Lung microvascular endothelial cell (primary cell): ENCODE data around the gene SH3YL1. TPM values are rescaled to one million over a fixed set of nuclear protein-coding genes. Genes with fewer than 3 reads are reported as not detected.

Experiments used
- DNase-seq, 2 donors: peaks; one replicate each; pipeline versions ENCODE4 v3.0.0 to v3.0.0-alpha.2; 2010; ENCODE audit warnings: low read depth in 2 of 2
- total RNA-seq: library from RNA; depleted of rRNA; stranded (reverse); fragments of >200 nt; gene quantifications from 2 replicates; pipeline ENCODE4 v1.2.1, GENCODE V29; 2014

The SH3YL1 gene
- total RNA-seq, 1 donor from 2014 or later, result 13.7 TPM

- DNase-seq, result no peak
Measured at GRCh38 chr2:258933-259332, 4.9 kb downstream of the SH3YL1 start.

GRCh38 chr2:257842-258241 is 6.0 kb downstream of the SH3YL1 start:
- DNase-seq, result no peak

- DNase-seq, result no peak
Measured at GRCh38 chr2:257429-257828, 6.4 kb downstream of the SH3YL1 start.

- peak in 1 of 2 donors; percentile 60 for DNase-seq
Measured at GRCh38 chr2:256094-256493, 7.7 kb downstream of the SH3YL1 start.

- no peak for DNase-seq
Measured at GRCh38 chr2:255195-255594, 8.6 kb downstream of the SH3YL1 start.

- no peak for DNase-seq
Measured at GRCh38 chr2:254241-254640, 9.6 kb downstream of the SH3YL1 start.

- DNase-seq, result no peak
Measured at GRCh38 chr2:253202-253638, 10.6 kb downstream of the SH3YL1 start.

- DNase-seq, result no peak
Measured at GRCh38 chr2:252001-252602, 11.7 kb downstream of the SH3YL1 start.

GRCh38 chr2:249538-250042 is 14.2 kb downstream of the SH3YL1 start:
- no peak for DNase-seq

GRCh38 chr2:248724-249123 is 15.1 kb downstream of the SH3YL1 start:
- no peak for DNase-seq

GRCh38 chr2:246489-247144 is 17.2 kb downstream of the SH3YL1 start:
- DNase-seq, result peak; percentile 68 to 81

- no peak for DNase-seq
Measured at GRCh38 chr2:244547-244946, 19.3 kb downstream of the SH3YL1 start.

- DNase-seq, result no peak
Measured at GRCh38 chr2:238869-239268, 25.0 kb downstream of the SH3YL1 start.

- no peak for DNase-seq
Measured at GRCh38 chr2:238431-238830, 25.4 kb downstream of the SH3YL1 start.

- DNase-seq, result no peak
Measured at GRCh38 chr2:237878-238277, 26.0 kb downstream of the SH3YL1 start.

- DNase-seq, result no peak
Measured at GRCh38 chr2:236993-237539, 26.8 kb downstream of the SH3YL1 start.

- no peak for DNase-seq
Measured at GRCh38 chr2:234421-234820, 29.4 kb downstream of the SH3YL1 start.

GRCh38 chr2:233030-233429 is 30.8 kb downstream of the SH3YL1 start:
- DNase-seq, result no peak

GRCh38 chr2:231521-232185 is 32.2 kb downstream of the SH3YL1 start:
- no peak for DNase-seq

- DNase-seq, result no peak
Measured at GRCh38 chr2:228518-229278, 35.1 kb downstream of the SH3YL1 start.

- DNase-seq, result no peak
Measured at GRCh38 chr2:228115-228514, 35.7 kb downstream of the SH3YL1 start.
